Myocyte (in vitro differentiated cells): Measurements from ENCODE around the gene C11orf52. TPM values are rescaled to one million over a fixed set of nuclear protein-coding genes. Genes with fewer than 3 reads are reported as not detected.
A peak's percentile ranks its signal among the peaks of the same experiment; 100 is the strongest.
"Not testable (repeated sequence)": the region's sequence is repeated elsewhere in the genome, so short reads cannot be mapped to it uniquely, and the experiment has no call there.

Source experiments
- DNase-seq: peaks from one replicate; pipeline ENCODE4 v3.0.0-alpha.2; 2012; ENCODE audit warnings: low read depth
- polyA plus RNA-seq: library from polyadenylated mRNA; unstranded; fragments of >200 nt; gene quantifications from one replicate; pipeline ENCODE4 v1.2.1, GENCODE V29; 2012; ENCODE audit warnings: missing spikeins
- total RNA-seq: library from RNA; depleted of rRNA; stranded (reverse); fragments of >200 nt; gene quantifications from 2 replicates; pipeline ENCODE4 v1.2.3, GENCODE V29; 2014

C11orf52 gene
- 0.70 and 1.7 TPM in 2 replicates for total RNA-seq
- 3.7 TPM for polyA plus RNA-seq

- peak; percentile 94 for DNase-seq
These were observed at the start of gene C11orf52 for GRCh38 chr11:111918390-111919256. TSS of gene C11orf52 (plus strand) at chr11:111918913. CDS start at chr11:111918973, 60 bp downstream.

- DNase-seq: no peak
These were observed 48.6 kb upstream of the C11orf52 start for GRCh38 chr11:111870113-111870512.

- DNase-seq: no peak
These were observed 48.2 kb upstream of the C11orf52 start for GRCh38 chr11:111870522-111870885.

GRCh38 chr11:111870886-111871692, 47.6 kb upstream of the C11orf52 start, which contains the start of gene ALG9:
TSS of gene ALG9 (minus strand) at chr11:111871581. CDS start at chr11:111871482, 99 bp downstream.
- peak; percentile 88 for DNase-seq

- DNase-seq: peak; percentile 43
These were observed 47.0 kb upstream of the C11orf52 start for GRCh38 chr11:111871693-111872161.

DNA sequence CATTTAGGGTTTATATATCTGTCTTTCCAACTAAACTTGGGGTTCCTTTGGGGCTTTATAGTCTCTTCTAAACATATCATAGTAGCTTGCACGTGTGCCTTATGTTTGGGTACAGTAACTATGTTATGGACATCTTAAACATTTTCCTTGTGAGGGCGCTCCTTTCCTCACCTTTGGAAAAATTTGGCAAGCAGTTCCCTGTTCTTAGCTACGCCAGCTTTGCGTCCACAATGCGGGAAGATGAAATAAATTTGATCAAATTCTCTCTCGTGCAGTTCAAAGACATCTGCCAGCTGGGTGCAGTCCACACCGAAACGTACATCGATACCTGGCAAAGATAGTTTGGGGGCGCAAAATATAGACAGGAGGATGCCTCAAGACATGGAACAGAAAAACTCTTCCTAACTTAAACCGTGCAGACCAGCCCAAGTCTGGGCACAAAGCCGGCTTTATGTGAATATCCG, 40.3 kb upstream of the C11orf52 start:
- no peak for DNase-seq

GRCh38 chr11:111878849-111879636, 39.7 kb upstream of the C11orf52 start, which contains the start of the genes CFAP68 and FDXACB1:
TSS of gene CFAP68 (plus strand) at chr11:111879541. CDS start at chr11:111879561, 20 bp downstream.
TSS of gene FDXACB1 (minus strand) at chr11:111879165. CDS start at chr11:111879132, 33 bp downstream.
- DNase-seq: peak; percentile 98

GRCh38 chr11:111879637-111879960, 39.1 kb upstream of the C11orf52 start:
- DNase-seq: no peak

DNA sequence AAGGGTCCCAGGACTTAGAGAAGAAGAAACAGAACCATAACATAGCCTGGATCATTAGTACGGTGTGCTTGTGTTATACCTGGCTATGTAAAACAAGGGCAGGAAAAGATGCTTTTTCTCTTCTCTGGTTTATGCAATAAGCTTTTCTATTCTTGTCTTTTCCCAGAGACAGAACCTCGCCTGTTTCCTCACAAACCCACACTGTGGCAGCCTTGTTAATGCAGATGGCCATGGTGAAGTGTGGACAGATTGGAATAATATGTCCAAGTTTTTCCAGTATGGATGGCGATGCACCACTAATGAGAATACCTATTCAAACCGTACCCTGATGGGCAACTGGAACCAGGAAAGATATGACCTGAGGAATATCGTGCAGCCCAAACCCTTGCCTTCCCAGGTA, 36.5 kb upstream of the C11orf52 start:
- no peak for DNase-seq

DNA sequence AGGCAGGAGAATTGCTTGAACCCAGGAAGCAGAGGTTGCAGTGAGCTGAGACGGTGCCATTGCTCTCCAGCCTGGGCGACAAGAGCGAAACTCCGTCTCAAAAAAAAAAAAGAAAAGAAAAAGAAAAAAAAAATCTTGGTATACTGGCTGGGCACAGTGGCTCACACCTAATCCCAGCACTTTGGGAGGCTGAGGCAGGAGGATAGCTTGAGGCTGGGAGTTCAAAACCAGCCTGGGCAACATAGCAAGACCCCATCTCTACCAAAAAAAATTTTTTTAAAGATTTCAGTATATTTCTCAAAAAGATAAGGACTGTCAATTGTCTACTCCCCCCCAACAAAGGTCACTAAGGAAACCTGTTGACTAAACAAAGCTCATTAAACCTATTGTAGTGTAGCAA, 33.7 kb upstream of the C11orf52 start:
- DNase-seq: not testable (repeated sequence)

- no peak for DNase-seq
These were observed 32.7 kb upstream of the C11orf52 start for GRCh38 chr11:111886032-111886431.

- no peak for DNase-seq
These were observed 31.9 kb upstream of the C11orf52 start for GRCh38 chr11:111886844-111887243.

GRCh38 chr11:111905411-111905810, 13.3 kb upstream of the C11orf52 start:
- no peak for DNase-seq

DNA sequence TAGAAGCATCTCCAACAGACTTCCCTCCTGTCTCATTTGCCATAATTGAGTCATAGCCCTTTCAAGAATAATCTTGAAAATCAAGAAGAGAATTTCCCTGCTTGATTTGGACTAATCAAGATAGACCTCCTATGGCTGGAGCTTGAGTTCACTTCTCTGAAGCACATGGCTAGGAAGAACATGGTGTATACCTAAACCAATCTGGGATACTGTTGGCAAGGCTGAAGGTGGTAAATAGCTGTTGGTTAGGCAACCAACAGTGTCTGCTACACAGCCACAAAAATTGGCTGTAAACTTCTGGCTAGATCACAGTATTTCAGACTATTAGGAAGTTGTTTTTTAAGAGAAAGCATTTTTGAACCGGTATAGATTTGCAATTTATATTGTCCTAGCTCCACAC, 12.0 kb upstream of the C11orf52 start:
- no peak for DNase-seq

DNA sequence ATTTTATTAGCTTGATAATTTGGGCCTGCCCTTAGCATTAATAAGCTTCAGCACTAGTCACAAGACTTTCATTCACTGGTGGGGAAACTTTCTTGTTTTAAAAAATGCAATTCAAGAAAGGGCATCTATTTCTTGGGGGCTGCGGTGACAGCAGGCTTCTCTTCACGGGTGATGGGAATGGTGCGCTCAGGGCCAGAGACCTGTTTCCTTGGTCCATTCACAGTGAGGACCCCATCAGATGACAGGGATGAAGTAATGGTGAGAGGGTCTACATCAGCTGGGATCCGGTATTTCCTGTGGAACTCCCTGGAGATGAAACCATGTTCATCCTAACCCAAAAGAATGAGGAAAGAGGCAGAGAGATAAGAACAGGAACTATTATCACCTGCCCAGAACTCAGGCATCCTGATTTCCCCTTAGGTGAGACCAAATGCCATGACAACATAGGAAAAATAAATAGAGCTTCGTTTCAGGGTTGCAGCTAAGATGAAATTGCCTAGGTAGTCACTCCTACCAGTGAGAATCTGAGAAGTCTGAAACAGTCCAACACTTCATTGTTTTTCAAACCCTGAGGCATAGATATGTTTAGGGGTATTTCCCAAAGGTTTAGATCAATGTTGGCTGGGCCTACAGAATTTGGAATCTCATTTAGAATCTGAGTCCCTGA, 9.9 kb upstream of the C11orf52 start:
- DNase-seq: no peak

DNA sequence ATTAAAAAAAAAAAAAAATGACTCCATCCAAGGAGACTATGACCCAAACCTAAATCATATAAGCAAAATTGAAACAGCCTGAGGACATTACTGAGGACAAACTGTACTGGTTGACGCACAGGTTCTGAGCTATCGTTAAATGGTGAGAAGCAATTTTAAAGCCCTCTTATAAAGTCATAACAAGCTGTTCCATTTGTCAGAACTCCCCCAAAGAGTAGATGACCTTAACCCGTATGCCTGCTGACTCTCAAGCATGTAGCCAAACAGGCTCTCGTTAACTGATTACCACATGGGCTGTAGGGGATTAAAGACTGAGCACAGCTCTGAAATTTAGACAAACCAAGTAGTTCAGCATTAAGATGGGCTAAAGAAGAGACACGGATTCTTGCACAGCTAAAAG, 9.3 kb upstream of the C11orf52 start:
- DNase-seq: no peak

DNA sequence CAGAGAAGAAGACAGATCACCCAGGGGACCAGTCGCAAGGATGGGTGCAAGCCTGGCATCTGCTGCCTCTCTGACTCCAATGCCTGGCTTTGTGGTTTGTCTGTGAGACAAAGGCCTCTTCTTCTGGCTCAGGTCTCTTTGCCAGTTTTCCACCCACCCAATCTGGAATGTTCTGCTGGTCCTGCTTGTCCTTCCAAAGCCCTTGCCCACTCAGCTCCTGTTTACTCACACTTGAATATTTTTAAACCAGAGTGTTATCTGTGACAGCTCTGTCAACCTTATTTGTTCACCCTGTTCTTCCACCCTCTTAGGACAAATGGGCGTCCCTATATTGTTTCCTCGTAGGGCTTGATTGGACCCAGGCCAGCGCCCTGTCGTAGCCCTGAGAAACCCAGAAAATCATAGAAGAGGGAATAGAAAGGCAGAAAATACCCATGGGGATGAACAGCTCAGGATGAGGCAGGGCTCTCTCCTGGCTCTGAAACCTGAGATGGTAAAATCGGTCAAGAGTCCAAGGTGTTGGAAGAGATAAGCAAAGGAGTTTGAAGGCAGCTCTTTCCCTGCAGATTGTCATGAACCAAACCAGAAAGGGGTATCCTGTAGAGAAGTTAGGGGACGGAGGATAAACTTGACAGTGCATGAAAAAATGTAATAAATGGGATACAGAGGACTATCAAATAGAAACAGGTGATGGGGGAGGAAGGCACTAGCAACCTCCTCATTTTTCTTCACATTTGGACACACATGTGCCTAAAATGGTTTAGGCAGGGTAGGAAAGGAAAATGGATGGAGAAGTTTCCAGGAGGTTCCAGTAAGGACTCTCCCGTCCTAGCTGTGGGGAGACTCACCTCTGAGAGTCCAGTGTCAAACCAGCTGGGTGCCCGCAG, 7.8 kb upstream of the C11orf52 start:
- DNase-seq: peak; percentile 71

DNA sequence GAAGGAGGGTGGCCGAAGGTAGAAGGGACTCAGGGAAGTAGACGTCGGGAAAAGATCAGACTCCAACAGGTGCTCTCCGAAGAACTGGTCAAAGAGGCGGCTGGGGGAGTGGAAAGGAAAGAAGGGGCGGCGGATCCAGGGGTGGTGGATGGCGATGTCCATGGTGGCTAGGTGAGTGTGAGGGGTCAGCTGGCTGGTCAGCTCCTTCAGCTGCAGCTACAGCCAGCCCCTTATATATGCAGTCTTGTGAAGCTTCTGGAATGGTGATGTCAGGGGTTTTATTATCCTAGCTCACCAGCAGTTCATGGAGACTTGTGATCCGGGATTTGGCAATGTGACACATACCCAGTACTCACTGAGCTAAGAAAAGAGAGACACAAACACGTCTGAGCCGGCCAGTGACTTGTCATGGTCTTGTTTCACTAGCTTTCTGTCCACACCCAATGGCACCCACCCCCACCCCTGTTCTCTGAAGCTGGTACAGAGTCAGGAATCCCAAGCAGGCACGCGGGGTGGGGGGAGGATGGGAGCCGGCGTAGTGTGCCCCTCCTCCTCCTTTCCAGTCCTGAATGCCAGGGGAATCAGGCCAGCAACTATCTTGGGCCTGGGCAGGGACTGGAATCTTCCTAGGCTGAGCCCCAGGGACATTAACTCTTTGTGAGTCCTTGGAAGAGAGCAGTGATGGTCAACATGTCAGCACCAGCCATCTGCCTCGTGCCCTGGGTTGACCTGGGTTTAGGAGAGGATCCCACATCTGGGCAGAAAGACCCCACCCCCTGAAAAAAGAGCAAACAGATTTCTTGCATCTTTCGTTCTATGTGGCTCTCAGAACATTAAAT, 6.9 kb upstream of the C11orf52 start, which contains the start of gene CRYAB:
TSS of gene CRYAB (minus strand) at position 208 of the 839 bp plus-strand sequence. CDS start at position 162, 46 bp downstream.
- DNase-seq: peak; percentile 99
